Activated gamma-delta T cell treated with Interleukin-2 at 50 U/mL for 16 hours (primary cell): Measurements from ENCODE around the gene PKN3.

Experiments used
- DNase-seq: peaks from one replicate; pipeline ENCODE4 v3.0.0-alpha.2; 2020

The PKN3 gene

GRCh38 chr9:128750926-128751595 is 48.8 kb downstream of the PKN3 start:
- DNase-seq, result no peak

- no peak for DNase-seq
Observed at GRCh38 chr9:128753627-128754026, 51.3 kb downstream of the PKN3 start.

GRCh38 chr9:128757602-128758001 is 55.3 kb downstream of the PKN3 start:
- no peak for DNase-seq

- no peak for DNase-seq
Observed at GRCh38 chr9:128762671-128763449, 60.6 kb downstream of the PKN3 start.

GRCh38 chr9:128764361-128764760 is 62.1 kb downstream of the PKN3 start:
- no peak for DNase-seq

- no peak for DNase-seq
Observed at GRCh38 chr9:128765499-128765898, 63.2 kb downstream of the PKN3 start.

- no peak for DNase-seq
Observed at GRCh38 chr9:128768606-128769005, 66.3 kb downstream of the PKN3 start.
